ENCODE measurements around the gene PRORP.
A peak's percentile ranks its signal among the peaks of the same experiment; 100 is the strongest.

PRORP gene

DNA sequence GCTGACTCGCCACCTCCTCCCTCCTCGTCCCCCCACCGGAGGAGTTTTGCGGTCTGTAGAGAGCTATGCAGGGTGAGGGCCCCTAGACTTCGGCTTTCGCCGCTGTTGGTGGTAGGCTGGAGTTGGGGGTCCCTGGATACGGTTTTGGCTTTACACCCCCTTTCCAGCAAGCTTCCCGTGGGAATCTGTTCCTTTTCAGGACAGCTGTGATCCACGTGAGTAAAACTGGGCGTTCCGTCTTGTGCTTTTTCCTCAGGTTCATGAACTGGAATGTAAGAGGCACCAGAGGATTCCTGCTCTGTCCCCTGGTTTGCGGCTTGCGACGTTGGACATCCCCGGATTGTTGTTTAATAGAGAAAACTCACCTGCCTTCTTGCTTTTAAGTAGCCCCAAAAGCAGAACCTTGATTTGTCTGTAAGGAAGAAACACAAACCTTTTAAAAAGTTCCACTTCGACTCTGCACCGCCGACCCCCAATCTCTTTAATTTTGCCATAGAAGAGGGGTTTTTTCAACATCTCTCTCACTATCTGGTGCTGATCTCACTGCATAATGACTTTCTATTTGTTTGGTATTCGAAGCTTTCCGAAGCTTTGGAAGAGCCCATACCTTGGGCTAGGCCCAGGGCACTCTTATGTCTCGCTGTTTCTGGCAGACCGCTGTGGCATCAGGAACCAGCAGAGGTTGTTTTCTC, 490 bp downstream of the PRORP start (continued):
- TF ChIP-seq ZNF16 (tag by site-specific recombination; IDR thresholded peaks at IDR 0.05; ENCODE audit: low read depth) (no peak), ZNF138 (tag by site-specific recombination; IDR thresholded peaks at IDR 0.05; ENCODE audit: borderline replicate concordance) (no peak), IKZF3 (tag by site-specific recombination; IDR thresholded peaks at IDR 0.05) (no peak), ZNF777 (tag by site-specific recombination; IDR thresholded peaks at IDR 0.05; ENCODE audit: borderline replicate concordance) (no peak), ZNF10 (tag by site-specific recombination; IDR thresholded peaks at IDR 0.05) (no peak), RBAK (tag by site-specific recombination; IDR thresholded peaks at IDR 0.05) (no peak), ZFP3 (tag by site-specific recombination; IDR thresholded peaks at IDR 0.05; ENCODE audit: low read depth) (no peak), ZNF555 (tag by site-specific recombination; conservative IDR thresholded peaks at IDR 0.05) (no peak), SCRT1 (tag by site-specific recombination; IDR thresholded peaks at IDR 0.05; ENCODE audit: borderline replicate concordance) (no peak), ZNF585B (tag by site-specific recombination; IDR thresholded peaks at IDR 0.05) (no peak), ZNF433 (tag by site-specific recombination; IDR thresholded peaks at IDR 0.05; ENCODE audit: low read depth) (no peak), SP3 (tag by site-specific recombination; IDR thresholded peaks at IDR 0.05) (no peak), ZNF600 (tag by site-specific recombination; IDR thresholded peaks at IDR 0.05) (peak; percentile 74), SALL2 (tag by site-specific recombination; IDR thresholded peaks at IDR 0.05; ENCODE audit: borderline replicate concordance) (no peak), ZNF114 (tag by site-specific recombination; IDR thresholded peaks at IDR 0.05) (no peak), ZNF211 (tag by site-specific recombination; IDR thresholded peaks at IDR 0.05; ENCODE audit: low read depth) (no peak), ZNF311 (tag by site-specific recombination; IDR thresholded peaks at IDR 0.05; ENCODE audit: borderline replicate concordance) (no peak), ZNF335 (tag by site-specific recombination; conservative IDR thresholded peaks at IDR 0.05) (no peak), ZNF830 (tag by site-specific recombination; IDR thresholded peaks at IDR 0.05; ENCODE audit: low read depth) (no peak), ZNF677 (tag by site-specific recombination; IDR thresholded peaks at IDR 0.05) (no peak), SETDB1 (IDR thresholded peaks at IDR 0.05; ENCODE audit: insufficient read length, low read length) (no peak), MYNN (tag by site-specific recombination; IDR thresholded peaks at IDR 0.05; ENCODE audit: borderline replicate concordance) (no peak), ZNF610 (tag by site-specific recombination; IDR thresholded peaks at IDR 0.05; ENCODE audit: borderline replicate concordance) (no peak), KLF1 (tag by site-specific recombination; IDR thresholded peaks at IDR 0.05) (peak; percentile 7; the same call in 1 of the 2 replicates), ZBTB7A (tag by site-specific recombination; IDR thresholded peaks at IDR 0.05; ENCODE audit: low read depth) (no peak), ZNF791 (tag by site-specific recombination; IDR thresholded peaks at IDR 0.05) (no peak), ZNF571 (tag by site-specific recombination; IDR thresholded peaks at IDR 0.05) (no peak), ZNF768 (tag by site-specific recombination; IDR thresholded peaks at IDR 0.05) (no peak)
- TF ChIP-seq, protein P1, sequence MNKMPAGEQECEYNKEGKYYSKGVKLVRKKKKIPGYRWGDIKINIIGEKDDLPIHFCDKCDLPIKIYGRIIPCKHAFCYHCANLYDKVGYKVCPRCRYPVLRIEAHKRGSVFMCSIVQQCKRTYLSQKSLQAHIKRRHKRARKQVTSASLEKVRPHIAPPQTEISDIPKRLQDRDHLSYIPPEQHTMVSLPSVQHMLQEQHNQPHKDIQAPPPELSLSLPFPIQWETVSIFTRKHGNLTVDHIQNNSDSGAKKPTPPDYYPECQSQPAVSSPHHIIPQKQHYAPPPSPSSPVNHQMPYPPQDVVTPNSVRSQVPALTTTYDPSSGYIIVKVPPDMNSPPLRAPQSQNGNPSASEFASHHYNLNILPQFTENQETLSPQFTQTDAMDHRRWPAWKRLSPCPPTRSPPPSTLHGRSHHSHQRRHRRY (tag by site-specific recombination; IDR thresholded peaks at IDR 0.05) = no peak
- TF ChIP-seq, protein P2, sequence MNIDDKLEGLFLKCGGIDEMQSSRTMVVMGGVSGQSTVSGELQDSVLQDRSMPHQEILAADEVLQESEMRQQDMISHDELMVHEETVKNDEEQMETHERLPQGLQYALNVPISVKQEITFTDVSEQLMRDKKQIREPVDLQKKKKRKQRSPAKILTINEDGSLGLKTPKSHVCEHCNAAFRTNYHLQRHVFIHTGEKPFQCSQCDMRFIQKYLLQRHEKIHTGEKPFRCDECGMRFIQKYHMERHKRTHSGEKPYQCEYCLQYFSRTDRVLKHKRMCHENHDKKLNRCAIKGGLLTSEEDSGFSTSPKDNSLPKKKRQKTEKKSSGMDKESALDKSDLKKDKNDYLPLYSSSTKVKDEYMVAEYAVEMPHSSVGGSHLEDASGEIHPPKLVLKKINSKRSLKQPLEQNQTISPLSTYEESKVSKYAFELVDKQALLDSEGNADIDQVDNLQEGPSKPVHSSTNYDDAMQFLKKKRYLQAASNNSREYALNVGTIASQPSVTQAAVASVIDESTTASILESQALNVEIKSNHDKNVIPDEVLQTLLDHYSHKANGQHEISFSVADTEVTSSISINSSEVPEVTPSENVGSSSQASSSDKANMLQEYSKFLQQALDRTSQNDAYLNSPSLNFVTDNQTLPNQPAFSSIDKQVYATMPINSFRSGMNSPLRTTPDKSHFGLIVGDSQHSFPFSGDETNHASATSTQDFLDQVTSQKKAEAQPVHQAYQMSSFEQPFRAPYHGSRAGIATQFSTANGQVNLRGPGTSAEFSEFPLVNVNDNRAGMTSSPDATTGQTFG (tag by site-specific recombination; IDR thresholded peaks at IDR 0.05; ENCODE audit: borderline replicate concordance) = no peak
- TF ChIP-seq, protein P3, sequence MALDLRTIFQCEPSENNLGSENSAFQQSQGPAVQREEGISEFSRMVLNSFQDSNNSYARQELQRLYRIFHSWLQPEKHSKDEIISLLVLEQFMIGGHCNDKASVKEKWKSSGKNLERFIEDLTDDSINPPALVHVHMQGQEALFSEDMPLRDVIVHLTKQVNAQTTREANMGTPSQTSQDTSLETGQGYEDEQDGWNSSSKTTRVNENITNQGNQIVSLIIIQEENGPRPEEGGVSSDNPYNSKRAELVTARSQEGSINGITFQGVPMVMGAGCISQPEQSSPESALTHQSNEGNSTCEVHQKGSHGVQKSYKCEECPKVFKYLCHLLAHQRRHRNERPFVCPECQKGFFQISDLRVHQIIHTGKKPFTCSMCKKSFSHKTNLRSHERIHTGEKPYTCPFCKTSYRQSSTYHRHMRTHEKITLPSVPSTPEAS (tag by site-specific recombination; IDR thresholded peaks at IDR 0.05) = no peak
- TF ChIP-seq, protein P4, sequence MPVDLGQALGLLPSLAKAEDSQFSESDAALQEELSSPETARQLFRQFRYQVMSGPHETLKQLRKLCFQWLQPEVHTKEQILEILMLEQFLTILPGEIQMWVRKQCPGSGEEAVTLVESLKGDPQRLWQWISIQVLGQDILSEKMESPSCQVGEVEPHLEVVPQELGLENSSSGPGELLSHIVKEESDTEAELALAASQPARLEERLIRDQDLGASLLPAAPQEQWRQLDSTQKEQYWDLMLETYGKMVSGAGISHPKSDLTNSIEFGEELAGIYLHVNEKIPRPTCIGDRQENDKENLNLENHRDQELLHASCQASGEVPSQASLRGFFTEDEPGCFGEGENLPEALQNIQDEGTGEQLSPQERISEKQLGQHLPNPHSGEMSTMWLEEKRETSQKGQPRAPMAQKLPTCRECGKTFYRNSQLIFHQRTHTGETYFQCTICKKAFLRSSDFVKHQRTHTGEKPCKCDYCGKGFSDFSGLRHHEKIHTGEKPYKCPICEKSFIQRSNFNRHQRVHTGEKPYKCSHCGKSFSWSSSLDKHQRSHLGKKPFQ (tag by site-specific recombination; IDR thresholded peaks at IDR 0.05) = no peak
- TF ChIP-seq, protein P5, sequence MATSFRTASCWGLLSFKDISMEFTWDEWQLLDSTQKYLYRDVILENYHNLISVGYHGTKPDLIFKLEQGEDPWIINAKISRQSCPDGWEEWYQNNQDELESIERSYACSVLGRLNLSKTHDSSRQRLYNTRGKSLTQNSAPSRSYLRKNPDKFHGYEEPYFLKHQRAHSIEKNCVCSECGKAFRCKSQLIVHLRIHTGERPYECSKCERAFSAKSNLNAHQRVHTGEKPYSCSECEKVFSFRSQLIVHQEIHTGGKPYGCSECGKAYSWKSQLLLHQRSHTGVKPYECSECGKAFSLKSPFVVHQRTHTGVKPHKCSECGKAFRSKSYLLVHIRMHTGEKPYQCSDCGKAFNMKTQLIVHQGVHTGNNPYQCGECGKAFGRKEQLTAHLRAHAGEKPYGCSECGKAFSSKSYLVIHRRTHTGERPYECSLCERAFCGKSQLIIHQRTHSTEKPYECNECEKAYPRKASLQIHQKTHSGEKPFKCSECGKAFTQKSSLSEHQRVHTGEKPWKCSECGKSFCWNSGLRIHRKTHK (tag by site-specific recombination; IDR thresholded peaks at IDR 0.05) = no peak
